ENCODE results near the gene MAPK4.

The MAPK4 gene

GRCh38 chr18:50679056-50679455, 119.2 kb downstream of the MAPK4 start:
- TF ChIP-seq CTCF (IDR thresholded peaks at IDR 0.05; ENCODE audit: low read depth, low read length, missing control alignments) = no peak
- DNase-seq (ENCODE audit: extremely low read depth, low read depth) = no peak

GRCh38 chr18:50679656-50680055, 119.8 kb downstream of the MAPK4 start:
- no peak overlapping the region for H3K4me3 ChIP-seq (replicated peaks; ENCODE audit: low read depth, low read length)
- no peak for TF ChIP-seq CTCF (IDR thresholded peaks at IDR 0.05; ENCODE audit: low read depth, low read length, missing control alignments)
- no peak for DNase-seq (ENCODE audit: extremely low read depth, low read depth)

More at GRCh38 chr18:50679056-50679455, 119.2 kb downstream of the MAPK4 start:
- no peak overlapping the region for H3K4me3 ChIP-seq (replicated peaks; ENCODE audit: low read depth, low read length)

GRCh38 chr18:50680966-50681365, 121.1 kb downstream of the MAPK4 start:
- TF ChIP-seq CTCF (IDR thresholded peaks at IDR 0.05; ENCODE audit: low read depth, low read length, missing control alignments) = no peak
- no peak overlapping the region for H3K4me3 ChIP-seq (replicated peaks; ENCODE audit: low read depth, low read length)
- no peak for DNase-seq (ENCODE audit: extremely low read depth, low read depth)

- DNase-seq (ENCODE audit: extremely low read depth, low read depth) = no peak
- no peak for TF ChIP-seq CTCF (IDR thresholded peaks at IDR 0.05; ENCODE audit: low read depth, low read length, missing control alignments)
- H3K4me3 ChIP-seq (replicated peaks; ENCODE audit: low read depth, low read length) = no peak overlapping the region
Observed at GRCh38 chr18:50682852-50683251, 123.0 kb downstream of the MAPK4 start.

GRCh38 chr18:50686409-50686808, 126.5 kb downstream of the MAPK4 start:
- no peak overlapping the region for H3K4me3 ChIP-seq (replicated peaks; ENCODE audit: low read depth, low read length)
- DNase-seq (ENCODE audit: extremely low read depth, low read depth) = no peak
- no peak for TF ChIP-seq CTCF (IDR thresholded peaks at IDR 0.05; ENCODE audit: low read depth, low read length, missing control alignments)

- DNase-seq (ENCODE audit: extremely low read depth, low read depth) = no peak
- TF ChIP-seq CTCF (IDR thresholded peaks at IDR 0.05; ENCODE audit: low read depth, low read length, missing control alignments) = no peak
- no peak overlapping the region for H3K4me3 ChIP-seq (replicated peaks; ENCODE audit: low read depth, low read length)
Observed at GRCh38 chr18:50687491-50687890, 127.6 kb downstream of the MAPK4 start.

GRCh38 chr18:50689578-50689977, 129.7 kb downstream of the MAPK4 start:
- no peak overlapping the region for H3K4me3 ChIP-seq (replicated peaks; ENCODE audit: low read depth, low read length)
- TF ChIP-seq CTCF (IDR thresholded peaks at IDR 0.05; ENCODE audit: low read depth, low read length, missing control alignments) = no peak
- no peak for DNase-seq (ENCODE audit: extremely low read depth, low read depth)

Data from HFF-Myc (cell line).